ENCODE results near the gene CDK16. TPM values are rescaled to one million over a fixed set of nuclear protein-coding genes. Genes with fewer than 3 reads are reported as not detected.
"Not testable (repeated sequence)": the region's sequence is repeated elsewhere in the genome, so short reads cannot be mapped to it uniquely, and the experiment has no call there.

CDK16 gene
- total RNA-seq, 2 experiments from 2014 or later, result 68.5 to 86.1 TPM

- no TSS peak for BruUV-seq (replicated peaks)
- ChIA-PET POLR2A (no interaction called here), CTCF (ENCODE audit: unreplicated experiment) (no interaction called here)
- H3K9me2 ChIP-seq (ENCODE audit: insufficient read depth, low read length), result no peaks in the 10 kb centered on the region
- no peaks in the 10 kb centered on the region for H3K4me1 ChIP-seq (ENCODE audit: insufficient read depth, low read length, poor library complexity, severe bottlenecking)
- no peak overlapping the region for H3K4me3 ChIP-seq (ENCODE audit: low read depth, low read length, poor library complexity, severe bottlenecking)
- H4K20me1 ChIP-seq (ENCODE audit: insufficient read depth, low read length), result no peaks in the 10 kb centered on the region
- H2AFZ ChIP-seq (ENCODE audit: low read length), result no peak overlapping the region
- TF ChIP-seq CTCF (conservative IDR thresholded peaks at IDR 0.05; ENCODE audit: low read length) (no peak), EZH2phosphoT487 (IDR thresholded peaks at IDR 0.05; ENCODE audit: borderline replicate concordance, low read depth, low read length) (no peak)
- H3K36me3 ChIP-seq (ENCODE audit: insufficient read depth, low read length), result peaks cover 10% of the 10 kb centered on the region; the same call in 1 of the 2 replicates
- DNase-seq (ENCODE audit: low spot score), result no peak
- H3K79me2 ChIP-seq (ENCODE audit: insufficient read depth, low read depth, low read length), result no peaks in the 10 kb centered on the region
- no peaks in the 10 kb centered on the region for H3K9me3 ChIP-seq (ENCODE audit: low read length)
- intact Hi-C loops (cut with micrococcal nuclease; ENCODE audit: unreplicated experiment), result no loop called here
- no peak overlapping the region for H3K4me2 ChIP-seq (ENCODE audit: low read length)
- no peak overlapping the region for H3K27ac ChIP-seq (ENCODE audit: low read depth, low read length, poor library complexity, severe bottlenecking)
These were observed 29.5 kb downstream of the CDK16 start for GRCh38 chrX:47247999-47248320.

GRCh38 chrX:47248576-47248975 is 30.1 kb downstream of the CDK16 start:
- ChIA-PET POLR2A (no interaction called here), CTCF (ENCODE audit: unreplicated experiment) (no interaction called here)
- TF ChIP-seq EZH2phosphoT487 (IDR thresholded peaks at IDR 0.05; ENCODE audit: borderline replicate concordance, low read depth, low read length) (no peak), CTCF (conservative IDR thresholded peaks at IDR 0.05; ENCODE audit: low read length) (no peak)
- no peak overlapping the region for H3K4me2 ChIP-seq (ENCODE audit: low read length)
- no peaks in the 10 kb centered on the region for H3K79me2 ChIP-seq (ENCODE audit: insufficient read depth, low read depth, low read length)
- DNase-seq (ENCODE audit: low spot score), result no peak
- no peak overlapping the region for H3K27ac ChIP-seq (ENCODE audit: low read depth, low read length, poor library complexity, severe bottlenecking)
- no TSS peak for BruUV-seq (replicated peaks)
- H4K20me1 ChIP-seq (ENCODE audit: insufficient read depth, low read length), result no peaks in the 10 kb centered on the region
- peaks cover 10% of the 10 kb centered on the region; the same call in 1 of the 2 replicates for H3K36me3 ChIP-seq (ENCODE audit: insufficient read depth, low read length)
- no peaks in the 10 kb centered on the region for H3K9me3 ChIP-seq (ENCODE audit: low read length)
- no peak overlapping the region for H2AFZ ChIP-seq (ENCODE audit: low read length)
- no peaks in the 10 kb centered on the region for H3K9me2 ChIP-seq (ENCODE audit: insufficient read depth, low read length)
- H3K4me1 ChIP-seq (ENCODE audit: insufficient read depth, low read length, poor library complexity, severe bottlenecking), result no peaks in the 10 kb centered on the region
- intact Hi-C loops (cut with micrococcal nuclease; ENCODE audit: unreplicated experiment), result no loop called here
- H3K4me3 ChIP-seq (ENCODE audit: low read depth, low read length, poor library complexity, severe bottlenecking), result no peak overlapping the region

GRCh38 chrX:47250017-47250347 is 31.5 kb downstream of the CDK16 start:
- H3K9me2 ChIP-seq (ENCODE audit: insufficient read depth, low read length), result no peaks in the 10 kb centered on the region
- peaks cover 2% of the 10 kb centered on the region; the same call in 1 of the 2 replicates for H3K36me3 ChIP-seq (ENCODE audit: insufficient read depth, low read length)
- H3K27ac ChIP-seq (ENCODE audit: low read depth, low read length, poor library complexity, severe bottlenecking), result no peak overlapping the region
- CTCF ChIA-PET (ENCODE audit: unreplicated experiment), result no interaction called here
- no peak overlapping the region for H3K4me3 ChIP-seq (ENCODE audit: low read depth, low read length, poor library complexity, severe bottlenecking)
- BruUV-seq (replicated peaks), result no TSS peak
- intact Hi-C loops (cut with micrococcal nuclease; ENCODE audit: unreplicated experiment), result no loop called here
- no peaks in the 10 kb centered on the region for H4K20me1 ChIP-seq (ENCODE audit: insufficient read depth, low read length)
- H3K79me2 ChIP-seq (ENCODE audit: insufficient read depth, low read depth, low read length), result no peaks in the 10 kb centered on the region
- POLR2A ChIA-PET, result no interaction called here
- no peaks in the 10 kb centered on the region for H3K9me3 ChIP-seq (ENCODE audit: low read length)
- TF ChIP-seq EZH2phosphoT487 (IDR thresholded peaks at IDR 0.05; ENCODE audit: borderline replicate concordance, low read depth, low read length) (no peak), CTCF (conservative IDR thresholded peaks at IDR 0.05; ENCODE audit: low read length) (no peak)
- H3K4me1 ChIP-seq (ENCODE audit: insufficient read depth, low read length, poor library complexity, severe bottlenecking), result no peaks in the 10 kb centered on the region
- no peak overlapping the region for H3K4me2 ChIP-seq (ENCODE audit: low read length)
- DNase-seq (ENCODE audit: low spot score), result no peak
- H2AFZ ChIP-seq (ENCODE audit: low read length), result no peak overlapping the region

DNA sequence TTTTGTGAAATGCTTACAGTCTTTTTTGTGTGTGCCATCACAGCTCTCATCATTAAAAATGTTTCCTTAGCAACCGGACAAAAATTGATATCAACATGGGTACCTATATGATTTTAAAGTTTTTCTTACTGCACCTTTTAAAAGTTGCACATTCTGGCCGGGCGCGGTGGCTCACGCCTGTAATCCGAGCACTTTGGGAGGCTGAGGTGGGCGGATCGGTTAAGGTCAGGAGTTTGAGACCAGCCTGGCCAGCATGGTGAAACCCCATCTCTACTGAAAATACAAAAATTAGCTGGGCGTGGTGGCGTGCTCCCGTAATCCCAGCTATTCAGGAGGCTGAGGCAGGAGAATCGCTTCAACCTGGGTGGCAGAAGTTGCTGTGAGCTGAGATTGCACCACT is 39.1 kb downstream of the CDK16 start:
- intact Hi-C loops (cut with micrococcal nuclease; ENCODE audit: unreplicated experiment); H3K4me2 ChIP-seq (ENCODE audit: low read length); H3K36me3 ChIP-seq (ENCODE audit: insufficient read depth, low read length); H3K4me3 ChIP-seq (ENCODE audit: low read depth, low read length, poor library complexity, severe bottlenecking); H3K9me2 ChIP-seq (ENCODE audit: insufficient read depth, low read length); H3K79me2 ChIP-seq (ENCODE audit: insufficient read depth, low read depth, low read length); H4K20me1 ChIP-seq (ENCODE audit: insufficient read depth, low read length); DNase-seq (ENCODE audit: low spot score); H2AFZ ChIP-seq (ENCODE audit: low read length); H3K9me3 ChIP-seq (ENCODE audit: low read length); H3K27ac ChIP-seq (ENCODE audit: low read depth, low read length, poor library complexity, severe bottlenecking); BruUV-seq (replicated peaks); POLR2A ChIA-PET; H3K4me1 ChIP-seq (ENCODE audit: insufficient read depth, low read length, poor library complexity, severe bottlenecking): not testable (repeated sequence)
- CTCF ChIA-PET (ENCODE audit: unreplicated experiment), result interaction anchor here (0.5 kb wide), 1 partner anchor 351 kb away, joined by 3 read pairs; no protein-coding TSS in a partner anchor
